Thymus (tissue), 11 donors: ENCODE results near the gene LRIG1. TPM values are rescaled to one million over a fixed set of nuclear protein-coding genes. Genes with fewer than 3 reads are reported as not detected.

ENCODE experiments used
- DNase-seq, 9 donors: peaks; one replicate each; pipeline ENCODE4 v3.0.0-alpha.2; 2013; ENCODE audit warnings: low spot score in 9 of 9, low read depth in 6 of 9, missing footprints in 1 of 9
- H3K27ac ChIP-seq, 2 donors: one replicate each; pipeline ENCODE4 v1.5.1; 2013; ENCODE audit warnings: control low read depth in 1 of 2, low read depth in 1 of 2, low read length in 1 of 2, mild to moderate bottlenecking in 1 of 2, moderate library complexity in 1 of 2
- H3K27me3 ChIP-seq, 2 donors: one replicate each; pipeline ENCODE4 v1.5.1; 2013; ENCODE audit warnings: low read length in 1 of 2; ENCODE audit not compliant: control insufficient read depth in 2 of 2, insufficient read depth in 1 of 2
- H3K36me3 ChIP-seq, 2 donors: one replicate each; pipeline ENCODE4 v1.5.1; 2013; ENCODE audit warnings: low read length in 1 of 2, mild to moderate bottlenecking in 1 of 2, moderate library complexity in 1 of 2; ENCODE audit not compliant: control insufficient read depth in 2 of 2, insufficient read depth in 2 of 2
- H3K4me1 ChIP-seq, 2 donors: one replicate each; pipeline ENCODE4 v1.5.1; 2013; ENCODE audit warnings: low read length in 2 of 2; ENCODE audit not compliant: control insufficient read depth in 2 of 2, insufficient read depth in 2 of 2
- H3K4me3 ChIP-seq, 2 donors: one replicate each; pipeline ENCODE4 v1.5.1; 2013; ENCODE audit warnings: low read length in 2 of 2, control low read depth in 1 of 2, mild to moderate bottlenecking in 1 of 2
- H3K9me3 ChIP-seq, 2 donors: one replicate each; pipeline ENCODE4 v1.5.1; 2013; ENCODE audit warnings: low read length in 1 of 2, mild to moderate bottlenecking in 1 of 2; ENCODE audit not compliant: control insufficient read depth in 2 of 2, insufficient read depth in 1 of 2
- WGBS: extraction: QIAGEN DNeasy Blood & Tissue Kit; methylation state at CpG from one replicate; pipeline ENCODE4 v1.1.7; 2013; 5-methylcytosine and 5-hydroxymethylcytosine counted together
- polyA plus RNA-seq: library from polyadenylated mRNA; stranded (reverse); fragments of 200-250 nt; gene quantifications from one replicate; pipeline ENCODE4 v1.2.3, GENCODE V29; 2013
- total RNA-seq: library from RNA; stranded (reverse); fragments of 120-200 nt; gene quantifications from one replicate; pipeline ENCODE4 v1.2.4, GENCODE V29; 2013
- donor health status: healthy.

LRIG1 gene
- total and polyA plus RNA-seq, 2 donors, result 8.8 to 10.9 TPM

GRCh38 chr3:66470285-66470684 lies 30.5 kb downstream of the LRIG1 start:
- H3K4me3 ChIP-seq, result no peak overlapping the region
- H3K27me3 ChIP-seq, result no peaks in the 10 kb centered on the region
- no peak for DNase-seq
- peaks cover 0 to 8% of the 10 kb centered on the region in 2 donors for H3K4me1 ChIP-seq
- no peaks in the 10 kb centered on the region for H3K36me3 ChIP-seq
- H3K27ac ChIP-seq, result no peak overlapping the region
- H3K9me3 ChIP-seq, result no peaks in the 10 kb centered on the region
- WGBS, result 98% methylated on average over 5 of the region's 5 CpGs

DNA sequence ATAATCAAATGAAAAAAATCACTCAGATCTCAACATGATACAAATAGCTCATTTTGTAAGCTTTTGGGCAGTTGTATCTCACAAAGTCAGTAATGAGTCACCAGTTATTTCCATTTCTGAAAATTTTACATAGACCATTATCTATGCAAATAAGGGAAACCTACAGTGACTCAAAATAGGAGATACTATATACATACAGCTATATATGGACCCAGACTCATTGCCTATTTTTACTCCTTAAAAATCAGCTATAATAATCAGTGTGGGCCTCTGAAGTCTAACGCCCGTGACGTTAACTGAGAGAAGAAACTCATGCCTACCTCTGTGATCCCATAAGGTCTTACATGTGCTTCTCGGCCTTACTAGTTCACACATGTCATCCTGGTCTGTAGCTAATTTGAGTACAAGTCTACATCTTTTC lies 31.6 kb downstream of the LRIG1 start:
- Histone ChIP-seq H3K27me3 (no peaks in the 10 kb centered on the region), H3K4me3 (no peak overlapping the region), H3K9me3 (no peaks in the 10 kb centered on the region), H3K4me1 (peaks cover 0 to 8% of the 10 kb centered on the region in 2 donors), H3K36me3 (no peaks in the 10 kb centered on the region), H3K27ac (no peak overlapping the region)
- DNase-seq, result no peak
- WGBS, result 95% methylated on average over 4 of the region's 4 CpGs

DNA sequence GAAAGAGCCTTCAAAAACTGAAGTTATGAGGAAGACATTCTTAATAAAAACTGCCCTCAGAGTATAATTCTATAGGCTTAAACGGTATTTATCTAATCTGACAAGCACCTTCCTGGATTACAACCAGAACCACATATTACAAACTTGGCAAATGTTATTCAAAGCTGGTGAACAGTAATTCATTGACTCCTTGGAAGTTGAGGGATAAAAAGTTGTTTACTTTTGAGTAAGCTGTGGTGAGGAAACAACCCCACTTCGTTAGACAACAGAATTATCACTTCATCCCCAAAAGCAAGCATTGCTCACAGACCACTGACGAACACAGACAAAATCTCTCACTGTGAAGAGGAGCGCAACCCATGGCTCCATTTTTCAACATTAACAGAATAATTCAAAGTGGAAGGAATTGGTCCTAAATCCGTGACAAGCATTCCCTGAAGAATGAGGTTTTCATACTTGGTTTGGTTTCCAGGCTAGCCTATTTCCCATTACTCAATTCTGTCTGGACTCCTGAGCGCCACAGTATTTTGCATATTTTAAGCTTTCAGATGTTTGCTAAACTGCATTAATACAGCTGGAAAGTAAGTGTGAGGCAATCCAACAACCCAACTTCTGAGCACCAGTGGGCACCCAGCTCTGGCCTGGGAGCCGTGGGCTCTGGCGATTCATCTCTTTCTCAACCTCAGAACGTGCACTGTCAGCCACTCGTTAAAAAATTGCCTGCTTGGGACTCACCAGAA lies 32.7 kb downstream of the LRIG1 start:
- no peak overlapping the region for H3K4me3 ChIP-seq
- no peaks in the 10 kb centered on the region for H3K36me3 ChIP-seq
- H3K27ac ChIP-seq, result no peak overlapping the region
- H3K27me3 ChIP-seq, result no peaks in the 10 kb centered on the region
- DNase-seq, result no peak
- no peaks in the 10 kb centered on the region for H3K9me3 ChIP-seq
- WGBS, result 85% methylated on average over 10 of the region's 10 CpGs
- peaks cover 0 to 6% of the 10 kb centered on the region in 2 donors for H3K4me1 ChIP-seq

DNA sequence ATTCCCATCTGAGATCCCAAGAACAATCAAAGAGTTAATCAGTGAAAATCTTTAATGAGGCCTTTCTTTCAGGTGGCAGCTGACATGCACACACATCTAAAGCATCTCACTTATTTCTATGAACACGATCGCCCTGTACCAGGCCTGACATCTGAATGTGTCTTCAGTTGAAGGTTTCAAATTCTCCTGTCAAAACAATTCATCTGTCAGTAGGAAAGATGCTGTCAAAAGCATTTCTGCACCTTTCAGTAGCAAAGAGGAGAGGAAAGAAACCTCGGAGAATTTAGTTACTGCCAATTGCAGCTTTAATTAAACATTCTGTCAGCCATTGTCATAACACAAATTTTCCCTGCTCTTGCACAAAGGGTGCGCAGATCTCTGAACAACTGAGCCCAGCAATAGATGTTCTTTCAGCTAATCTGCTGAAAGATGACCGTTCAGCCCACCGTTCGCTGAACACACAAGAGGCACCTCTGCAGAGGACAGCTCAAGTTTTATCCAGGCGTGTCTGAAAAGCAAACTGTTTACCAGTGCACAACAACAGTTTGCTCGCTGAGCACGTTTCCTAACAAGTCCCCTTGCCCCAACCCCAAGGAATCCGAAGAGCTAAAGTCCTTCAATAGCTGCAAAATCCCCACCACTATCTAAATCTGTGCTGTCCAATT lies 34.1 kb downstream of the LRIG1 start:
- H3K4me3 ChIP-seq, result no peak overlapping the region
- no peak for DNase-seq
- no peaks in the 10 kb centered on the region for H3K36me3 ChIP-seq
- H3K4me1 ChIP-seq, result no peaks in the 10 kb centered on the region
- no peak overlapping the region for H3K27ac ChIP-seq
- H3K27me3 ChIP-seq, result no peaks in the 10 kb centered on the region
- 93% methylated on average over 11 of the region's 11 CpGs for WGBS
- H3K9me3 ChIP-seq, result no peaks in the 10 kb centered on the region

DNA sequence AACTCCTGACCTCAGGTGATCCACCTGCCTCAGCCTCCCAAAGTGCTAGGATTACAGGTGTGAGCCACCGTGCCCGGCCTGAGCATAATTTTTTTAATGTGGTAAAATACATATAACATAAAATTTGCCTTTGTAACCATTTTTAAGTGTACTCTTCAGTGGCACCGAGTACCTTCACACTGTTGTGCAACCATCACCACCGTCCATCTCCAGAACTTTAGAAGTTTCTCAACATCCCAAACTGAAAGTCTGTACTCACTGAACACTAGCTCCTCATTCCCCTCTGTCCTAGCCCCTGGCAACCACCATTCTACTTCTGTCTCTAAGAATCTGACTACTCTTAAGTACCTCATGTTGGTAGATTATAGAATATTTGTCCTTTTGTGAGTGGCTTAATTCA lies 35.2 kb downstream of the LRIG1 start:
- Histone ChIP-seq H3K27me3 (no peaks in the 10 kb centered on the region), H3K4me3 (no peak overlapping the region), H3K9me3 (no peaks in the 10 kb centered on the region), H3K27ac (no peak overlapping the region), H3K4me1 (no peaks in the 10 kb centered on the region), H3K36me3 (no peaks in the 10 kb centered on the region)
- no peak for DNase-seq
- WGBS, result 96% methylated on average over 4 of the region's 4 CpGs

GRCh38 chr3:66465034-66465433 lies 35.8 kb downstream of the LRIG1 start:
- DNase-seq, result no peak
- over 99% methylated on average over 3 of the region's 3 CpGs for WGBS
- no peak overlapping the region for H3K4me3 ChIP-seq
- H3K9me3 ChIP-seq, result no peaks in the 10 kb centered on the region
- H3K27me3 ChIP-seq, result no peaks in the 10 kb centered on the region
- H3K4me1 ChIP-seq, result no peaks in the 10 kb centered on the region
- H3K27ac ChIP-seq, result no peak overlapping the region
- no peaks in the 10 kb centered on the region for H3K36me3 ChIP-seq

GRCh38 chr3:66464512-66464894 lies 36.3 kb downstream of the LRIG1 start:
- no peak for DNase-seq
- H3K27ac ChIP-seq, result no peak overlapping the region
- no peaks in the 10 kb centered on the region for H3K27me3 ChIP-seq
- H3K9me3 ChIP-seq, result no peaks in the 10 kb centered on the region
- no peaks in the 10 kb centered on the region for H3K4me1 ChIP-seq
- no peak overlapping the region for H3K4me3 ChIP-seq
- WGBS, result 94% methylated on average over 3 of the region's 3 CpGs
- no peaks in the 10 kb centered on the region for H3K36me3 ChIP-seq

GRCh38 chr3:66463730-66464511 lies 36.9 kb downstream of the LRIG1 start:
- Histone ChIP-seq H3K4me3 (no peak overlapping the region), H3K36me3 (no peaks in the 10 kb centered on the region), H3K27me3 (no peaks in the 10 kb centered on the region), H3K9me3 (no peaks in the 10 kb centered on the region), H3K27ac (no peak overlapping the region), H3K4me1 (no peaks in the 10 kb centered on the region)
- no peak for DNase-seq
- 89% methylated on average over 9 of the region's 9 CpGs for WGBS

- no peaks in the 10 kb centered on the region for H3K27me3 ChIP-seq
- H3K4me1 ChIP-seq, result no peaks in the 10 kb centered on the region
- no peaks in the 10 kb centered on the region for H3K9me3 ChIP-seq
- peaks cover 0 to 3% of the 10 kb centered on the region in 2 donors for H3K36me3 ChIP-seq
- DNase-seq, result no peak
- 95% methylated on average over 7 of the region's 7 CpGs for WGBS
- no peak overlapping the region for H3K4me3 ChIP-seq
- no peak overlapping the region for H3K27ac ChIP-seq
Measured at GRCh38 chr3:66463054-66463631, 37.7 kb downstream of the LRIG1 start.
